SK-N-SH (cell line): ENCODE results near the gene CIBAR2.

ENCODE experiments used
- CTCF ChIP-seq: fragments of 200-600 bp; sonication (generic); IDR thresholded peaks from 2 replicates; pipeline ENCODE4 v1.6.1; 2017; ENCODE audit warnings: antibody characterized with exemption, mild to moderate bottlenecking, moderate library complexity
- JUND ChIP-seq: IDR thresholded peaks from 2 replicates; pipeline ENCODE4 v1.4.0; 2012
- POLR2AphosphoS5 ChIP-seq: IDR thresholded peaks from 2 replicates; pipeline ENCODE4 v1.6.1; 2012; ENCODE audit warnings: low read depth, low read length
- REST ChIP-seq: IDR thresholded peaks from 2 replicates; pipeline ENCODE4 v1.6.1; 2012; ENCODE audit warnings: mild to moderate bottlenecking, low read depth, low read length, moderate library complexity
- SIN3A ChIP-seq: IDR thresholded peaks from 2 replicates; pipeline ENCODE4 v1.6.1; 2012; ENCODE audit warnings: low read depth, mild to moderate bottlenecking, low read length, moderate library complexity, borderline replicate concordance
- TCF12 ChIP-seq: IDR thresholded peaks from 2 replicates; pipeline ENCODE4 v1.4.0; 2012
- TEAD4 ChIP-seq: IDR thresholded peaks from 2 replicates; pipeline ENCODE4 v1.4.0; 2012; ENCODE audit warnings: mild to moderate bottlenecking, borderline replicate concordance; ENCODE audit not compliant: insufficient read depth
- USF1 ChIP-seq: IDR thresholded peaks from 2 replicates; pipeline ENCODE4 v1.4.0; 2012; ENCODE audit warnings: low read depth, borderline replicate concordance

GRCh38 chr16:85126705-85127378, 14.6 kb upstream of the CIBAR2 start:
- no peak for TF ChIP-seq TEAD4
- TF ChIP-seq CTCF: peak; percentile 10; the same call in 1 of the 2 replicates
- no peak for TF ChIP-seq SIN3A
- TF ChIP-seq USF1: no peak
- no peak for TF ChIP-seq REST
- peak; percentile 65 for TF ChIP-seq TCF12
- no peak for TF ChIP-seq POLR2AphosphoS5
- no peak for TF ChIP-seq JUND
